Type B pancreatic cell (in vitro differentiated cells): ENCODE measurements around the gene GLIPR2. TPM values are rescaled to one million over a fixed set of nuclear protein-coding genes. Genes with fewer than 3 reads are reported as not detected.
A peak's percentile ranks its signal among the peaks of the same experiment; 100 is the strongest.

Experiments used
- DNase-seq: peaks from one replicate; pipeline ENCODE4 v3.0.0; 2021; ENCODE audit warnings: mixed read lengths; ENCODE audit not compliant: unreplicated experiment; ENCODE audit errors: extremely low spot score
- H3K27ac Mint-ChIP-seq: 2 replicates; pipeline ENCODE4 v1.8.0; 2021; ENCODE audit warnings: mild to moderate bottlenecking, mixed read lengths
- H3K27me3 Mint-ChIP-seq: 2 replicates; pipeline ENCODE4 v1.8.0; 2021; ENCODE audit warnings: mixed read lengths
- H3K36me3 Mint-ChIP-seq: 2 replicates; pipeline ENCODE4 v1.8.0; 2021; ENCODE audit warnings: mixed read lengths
- H3K4me1 Mint-ChIP-seq: one replicate; pipeline ENCODE4 v1.8.0; 2021; ENCODE audit warnings: mixed read lengths; ENCODE audit not compliant: unreplicated experiment
- H3K4me3 Mint-ChIP-seq: 2 replicates; pipeline ENCODE4 v1.8.0; 2021; ENCODE audit warnings: mild to moderate bottlenecking, mixed read lengths
- H3K9me3 Mint-ChIP-seq: 2 replicates; pipeline ENCODE4 v1.8.0; 2021; ENCODE audit warnings: mixed read lengths
- CTCF ChIP-seq: fragments of 200-600 bp; sonication (generic); conservative IDR thresholded peaks from 2 replicates; pipeline ENCODE4 v1.5.0; 2021; ENCODE audit warnings: antibody characterized with exemption, mild to moderate bottlenecking
- total RNA-seq: library from RNA; stranded (reverse); gene quantifications from 2 replicates; pipeline ENCODE4 v1.2.1, GENCODE V29; 2021; ENCODE audit warnings: low replicate concordance

The GLIPR2 gene
- total RNA-seq, 1 donor from 2014 or later: 17.8 TPM

DNA sequence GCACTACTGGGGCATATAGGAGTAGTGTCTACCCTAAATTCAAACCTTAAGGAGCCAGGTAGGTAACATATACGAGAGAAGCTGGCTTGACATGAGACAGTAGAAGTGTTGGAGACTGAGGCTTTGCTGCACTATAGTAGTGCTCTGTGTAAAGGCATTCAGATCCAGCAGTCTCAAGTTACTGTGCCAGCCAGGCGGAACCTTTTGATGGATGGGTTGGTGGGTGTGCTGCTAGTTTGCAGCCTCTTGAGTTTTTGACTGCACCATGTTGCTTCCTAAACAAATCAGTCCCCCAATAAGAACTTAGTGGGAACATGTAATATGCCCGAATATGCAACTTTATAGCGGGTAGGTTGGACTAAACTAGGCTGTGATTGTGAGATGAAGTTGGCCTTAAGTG lies 55.7 kb downstream of the GLIPR2 start:
- H3K4me3 Mint-ChIP-seq: peak overlapping the region; percentile 94
- TF ChIP-seq CTCF: no peak
- peaks cover 14% of the 10 kb centered on the region for H3K27me3 Mint-ChIP-seq
- H3K36me3 Mint-ChIP-seq: peaks cover 13% of the 10 kb centered on the region
- no peaks in the 10 kb centered on the region for H3K9me3 Mint-ChIP-seq
- peak overlapping the region; percentile 88 for H3K27ac Mint-ChIP-seq
- H3K4me1 Mint-ChIP-seq: peaks cover 40% of the 10 kb centered on the region
- DNase-seq: no peak

GRCh38 chr9:36193023-36193422 lies 56.5 kb downstream of the GLIPR2 start:
- H3K27me3 Mint-ChIP-seq: peaks cover 10% of the 10 kb centered on the region
- H3K4me3 Mint-ChIP-seq: peak overlapping the region; percentile 94
- peak overlapping the region; percentile 91 for H3K27ac Mint-ChIP-seq
- peaks cover 40% of the 10 kb centered on the region for H3K4me1 Mint-ChIP-seq
- TF ChIP-seq CTCF: no peak
- no peak for DNase-seq
- peaks cover 17% of the 10 kb centered on the region for H3K36me3 Mint-ChIP-seq
- H3K9me3 Mint-ChIP-seq: no peaks in the 10 kb centered on the region

GRCh38 chr9:36194326-36195000 lies 57.9 kb downstream of the GLIPR2 start:
- Mint-ChIP-seq H3K9me3 (no peaks in the 10 kb centered on the region), H3K27ac (peak overlapping the region; percentile 91), H3K4me1 (peaks cover 40% of the 10 kb centered on the region), H3K4me3 (peak overlapping the region; percentile 94), H3K27me3 (no peaks in the 10 kb centered on the region), H3K36me3 (peaks cover 17% of the 10 kb centered on the region)
- no peak for DNase-seq
- TF ChIP-seq CTCF: no peak

- no peak overlapping the region for H3K4me3 Mint-ChIP-seq
Measured at GRCh38 chr9:36204906-36205547, 68.5 kb downstream of the GLIPR2 start.

GRCh38 chr9:36207016-36207415 lies 70.5 kb downstream of the GLIPR2 start:
- Mint-ChIP-seq H3K36me3 (peaks cover 49% of the 10 kb centered on the region), H3K27ac (no peak overlapping the region), H3K27me3 (no peaks in the 10 kb centered on the region), H3K9me3 (no peaks in the 10 kb centered on the region), H3K4me1 (no peaks in the 10 kb centered on the region), H3K4me3 (no peak overlapping the region)
- no peak for TF ChIP-seq CTCF
- DNase-seq: no peak

More at GRCh38 chr9:36204906-36205547, 68.5 kb downstream of the GLIPR2 start:
- DNase-seq: no peak
- H3K36me3 Mint-ChIP-seq: peaks cover 34% of the 10 kb centered on the region
- H3K4me1 Mint-ChIP-seq: no peaks in the 10 kb centered on the region
- H3K9me3 Mint-ChIP-seq: no peaks in the 10 kb centered on the region
- H3K27ac Mint-ChIP-seq: no peak overlapping the region
- peak; percentile 47 for TF ChIP-seq CTCF
- H3K27me3 Mint-ChIP-seq: no peaks in the 10 kb centered on the region
